ENCODE data around the gene SHISA5. TPM values are rescaled to one million over a fixed set of nuclear protein-coding genes. Genes with fewer than 3 reads are reported as not detected.
A peak's percentile ranks its signal among the peaks of the same experiment; 100 is the strongest.

SHISA5 gene
- polyA plus RNA-seq, 1 experiment, result 217 TPM

GRCh38 chr3:48505146-48505545 lies 1.2 kb upstream of the SHISA5 start:
- H3K4me3 ChIP-seq (ENCODE audit: low read depth, low read length), result no peak overlapping the region
- ChIA-PET CTCF (interaction anchor here (1.1 to 1.5 kb wide), 5 partner anchors 9 to 53 kb away, joined by 3 to 4 read pairs (median 3); no protein-coding TSS in a partner anchor), POLR2A (no interaction called here)
- no peak for DNase-seq (ENCODE audit: low read depth)
- H3K36me3 ChIP-seq (ENCODE audit: control insufficient read depth, insufficient read depth, low read length), result peaks cover 2% of the 10 kb centered on the region; the same call in 1 of the 2 replicates
- no peaks in the 10 kb centered on the region for H3K27me3 ChIP-seq (ENCODE audit: control insufficient read depth, insufficient read depth, low read length)
- TF ChIP-seq CTCF (IDR thresholded peaks at IDR 0.05; ENCODE audit: insufficient read depth, low read depth, low read length), result no peak

GRCh38 chr3:48503401-48504050 lies 448 bp downstream of the SHISA5 start:
- CTCF ChIA-PET, result interaction anchor here (0.5 to 1.0 kb wide), 2 partner anchors 31 to 103 kb away, joined by 3 read pairs; no protein-coding TSS in a partner anchor
- Histone ChIP-seq H3K27me3 (ENCODE audit: control insufficient read depth, insufficient read depth, low read length) (no peaks in the 10 kb centered on the region), H3K4me3 (ENCODE audit: low read depth, low read length) (peak overlapping the region; percentile 88), H3K36me3 (ENCODE audit: control insufficient read depth, insufficient read depth, low read length) (peaks cover 2% of the 10 kb centered on the region; the same call in 1 of the 2 replicates)
- TF ChIP-seq CTCF (IDR thresholded peaks at IDR 0.05; ENCODE audit: insufficient read depth, low read depth, low read length), result no peak
- POLR2A ChIA-PET, result no interaction called here
- no peak for DNase-seq (ENCODE audit: low read depth)

GRCh38 chr3:48502728-48503168 lies 1.2 kb downstream of the SHISA5 start:
- POLR2A ChIA-PET, result interaction anchor here (0.6 kb wide), 1 partner anchor 52 kb away, joined by 26 read pairs; no protein-coding TSS in a partner anchor
- CTCF ChIA-PET, result interaction anchor here (0.8 kb wide), 1 partner anchor 53 kb away, joined by 4 read pairs; no protein-coding TSS in a partner anchor
- Histone ChIP-seq H3K36me3 (ENCODE audit: control insufficient read depth, insufficient read depth, low read length) (peaks cover 5% of the 10 kb centered on the region; the same call in 1 of the 2 replicates), H3K27me3 (ENCODE audit: control insufficient read depth, insufficient read depth, low read length) (no peaks in the 10 kb centered on the region), H3K4me3 (ENCODE audit: low read depth, low read length) (peak overlapping the region; percentile 88)
- no peak for DNase-seq (ENCODE audit: low read depth)
- no peak for TF ChIP-seq CTCF (IDR thresholded peaks at IDR 0.05; ENCODE audit: insufficient read depth, low read depth, low read length)

- ChIA-PET POLR2A (no interaction called here), CTCF (interaction anchor here (0.8 kb wide), 1 partner anchor 54 kb away, joined by 4 read pairs; no protein-coding TSS in a partner anchor)
- DNase-seq (ENCODE audit: low read depth), result no peak
Measured at GRCh38 chr3:48502121-48502520, 1.9 kb downstream of the SHISA5 start.

More at GRCh38 chr3:48502121-48502520, 1.9 kb downstream of the SHISA5 start:
- no peak for TF ChIP-seq CTCF (IDR thresholded peaks at IDR 0.05; ENCODE audit: insufficient read depth, low read depth, low read length)
- no peak overlapping the region for H3K4me3 ChIP-seq (ENCODE audit: low read depth, low read length)
- H3K36me3 ChIP-seq (ENCODE audit: control insufficient read depth, insufficient read depth, low read length), result peaks cover 5% of the 10 kb centered on the region; the same call in 1 of the 2 replicates
- H3K27me3 ChIP-seq (ENCODE audit: control insufficient read depth, insufficient read depth, low read length), result no peaks in the 10 kb centered on the region
